ENCODE data around the gene NHLRC4.

- TF ChIP-seq CTCF (IDR thresholded peaks at IDR 0.05) (no peak), POLR2A (IDR thresholded peaks at IDR 0.05) (no peak), POLR2AphosphoS5 (IDR thresholded peaks at IDR 0.05) (no peak)
Observed at GRCh38 chr16:519425-519824, 47.4 kb upstream of the NHLRC4 start.
